Sciatic nerve (tissue), 2 donors: ENCODE results near the gene PRR7. TPM values are rescaled to one million over a fixed set of nuclear protein-coding genes. Genes with fewer than 3 reads are reported as not detected.

Source experiments
- ATAC-seq: fragments of 200-7000 bp; cut with Tn5 transposase; one replicate; pipeline ENCODE4 v1.9.1; 2020; ENCODE audit warnings: mild to moderate bottlenecking, moderate library complexity
- DNase-seq: peaks from one replicate; pipeline ENCODE4 v3.0.0-alpha.2; 2020; ENCODE audit warnings: low spot score
- intact Hi-C: fragments of 100-400 bp; cut with DNase I; formaldehyde crosslinking; loops from one replicate; pipeline ENCODE4 v1.14.2; 2022
- total RNA-seq: library from RNA; stranded (reverse); fragmentation: NEBNext Ultra II Directional; extraction: Animal tissue kit (Norgen Biotek cat#: 25700); gene quantifications from one replicate; pipeline ENCODE4 v1.2.1, GENCODE V29; 2021
- donor health status: DM: no; HTN: no; CAD: no.
- donor health status: DM: no; HTN: no; CAD: no.

Gene PRR7
- total RNA-seq, 1 donor from 2014 or later = 8.2 TPM

DNA sequence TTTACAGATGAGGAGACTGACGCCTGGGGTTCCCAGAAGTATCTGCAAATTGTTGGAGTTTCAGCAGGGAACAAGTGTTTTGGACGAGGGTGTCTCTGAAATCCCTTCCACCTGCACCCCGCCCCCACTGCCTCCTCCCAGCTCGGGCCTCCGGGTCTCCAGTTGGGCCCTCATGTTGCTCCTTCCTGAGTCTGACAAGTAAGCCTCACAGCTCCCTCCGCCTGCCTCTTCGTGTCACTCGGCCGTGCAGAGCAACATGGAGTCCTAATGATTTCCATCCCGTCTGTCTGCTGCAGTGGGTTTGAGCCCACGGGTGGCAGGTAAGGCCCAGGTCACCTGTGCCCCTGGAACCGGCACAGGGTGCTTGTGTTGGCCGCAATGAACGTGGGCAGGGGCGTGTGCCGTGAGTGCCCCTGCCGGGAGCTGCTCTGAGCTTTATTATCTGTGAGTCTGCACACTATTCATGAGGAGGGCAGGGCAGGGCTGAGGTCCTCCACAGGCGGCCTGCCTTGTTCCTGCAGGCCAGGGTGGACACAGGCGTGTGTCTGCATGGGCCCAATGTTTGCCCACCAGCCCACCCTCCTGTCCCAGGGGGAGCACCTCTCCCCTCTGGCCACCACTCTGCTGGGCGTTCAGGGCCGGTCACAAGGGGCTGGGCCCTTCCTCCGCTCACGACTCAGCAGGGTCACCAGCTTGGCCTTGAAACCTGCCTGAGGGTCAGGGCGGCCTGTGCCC is 56.9 kb downstream of the PRR7 start:
- DNase-seq (no peak), ATAC-seq (no peak)
- intact Hi-C loops = loop anchor here (5.0 kb wide), 1 partner anchor 111 kb away; no protein-coding TSS in a partner anchor

DNA sequence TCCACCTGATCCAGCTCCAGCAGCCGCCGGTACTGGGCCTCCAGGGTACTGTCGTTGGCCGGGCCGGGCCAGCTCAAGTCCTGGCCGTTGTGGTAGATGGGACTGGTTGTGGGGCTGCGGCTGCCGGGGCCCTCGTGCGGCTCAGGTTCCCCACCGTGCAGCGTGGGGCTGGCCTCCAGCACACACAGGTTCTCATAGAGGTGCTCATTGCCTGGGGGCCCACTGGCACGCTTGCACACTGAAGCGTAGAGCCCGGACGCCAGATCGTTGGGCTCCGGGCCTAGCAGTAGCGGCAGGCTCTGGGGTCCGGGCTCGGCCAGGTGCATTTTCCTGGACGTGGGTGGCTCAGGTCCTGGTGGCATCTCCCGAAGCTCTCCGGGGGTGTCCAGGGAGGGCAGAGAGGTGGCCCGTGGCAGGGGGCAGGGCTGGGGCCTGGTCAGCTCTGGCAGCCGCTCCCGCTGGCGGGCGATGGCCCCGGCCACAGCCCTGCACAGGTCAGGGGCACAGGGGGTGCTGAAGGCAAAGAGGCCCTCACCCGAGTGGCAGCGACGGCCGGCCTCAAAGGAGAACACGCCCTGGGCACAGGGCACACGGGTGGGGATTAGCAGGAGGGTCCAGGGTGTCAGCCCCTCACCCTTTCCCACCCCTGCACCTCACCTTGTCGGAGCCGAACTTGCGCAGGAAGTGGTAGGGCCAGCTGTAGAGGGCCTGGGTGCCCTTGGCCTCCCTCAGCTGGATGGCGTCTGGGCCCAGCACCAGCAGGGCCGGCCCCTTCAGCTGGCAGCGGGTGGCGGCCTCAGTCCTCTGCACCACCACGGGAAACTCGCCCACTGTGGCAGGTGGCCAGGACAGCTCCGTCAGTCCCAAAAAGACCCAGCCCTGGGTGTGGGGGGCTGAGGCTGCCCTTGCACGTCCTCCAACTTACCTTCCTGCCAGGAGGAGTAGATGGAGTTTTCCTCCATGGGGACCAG is 57.8 kb downstream of the PRR7 start:
- intact Hi-C loops = loop anchor here (5.0 kb wide), 1 partner anchor 112 kb away; no protein-coding TSS in a partner anchor
- DNase-seq (no peak), ATAC-seq (no peak)

DNA sequence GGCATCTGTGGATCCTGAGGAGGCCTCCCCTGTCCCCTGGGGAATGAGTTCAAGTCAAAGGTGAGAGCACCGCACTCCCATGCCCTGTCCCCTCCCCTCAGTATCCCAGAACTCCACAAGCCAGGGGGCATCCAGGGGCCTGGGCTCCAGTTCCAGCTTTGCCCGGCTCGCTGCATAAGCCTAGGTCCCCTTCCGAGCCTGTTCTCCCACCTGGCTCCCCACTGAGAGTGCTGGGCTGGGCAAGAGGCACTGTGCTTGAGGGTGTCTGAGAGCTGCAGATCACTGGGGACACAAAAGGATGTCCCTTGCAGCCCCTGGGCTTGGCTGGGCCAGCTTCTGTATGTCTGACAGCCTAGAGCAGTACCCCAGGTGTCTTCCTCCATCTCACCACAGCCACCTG is 58.5 kb downstream of the PRR7 start:
- DNase-seq (no peak), ATAC-seq (no peak)
- intact Hi-C loops = no loop called here

Other genes starting within 250 kb of the PRR7 start
- gene RAB24, start 143.1 kb upstream of the PRR7 start, total RNA-seq = 24.4 TPM
- 50.1 TPM for gene PRELID1, start 143.0 kb upstream of the PRR7 start, total RNA-seq
- gene MXD3, start 134.9 kb upstream of the PRR7 start, total RNA-seq = 9.9 TPM
- 70.0 TPM for gene LMAN2, start 95.1 kb upstream of the PRR7 start, total RNA-seq
- gene RGS14, start 88.9 kb upstream of the PRR7 start, total RNA-seq = 9.3 TPM
- not detected for gene SLC34A1, start 62.4 kb upstream of the PRR7 start, total RNA-seq
- gene PFN3, start 46.2 kb upstream of the PRR7 start, total RNA-seq = not detected
- gene F12, start 37.2 kb upstream of the PRR7 start, total RNA-seq = 0.49 TPM
- 25.0 TPM for gene GRK6, start 20.1 kb upstream of the PRR7 start, total RNA-seq
- 63.5 TPM for gene DBN1, start 26.8 kb downstream of the PRR7 start, total RNA-seq
- 144 TPM for gene PDLIM7, start 50.8 kb downstream of the PRR7 start, total RNA-seq
- 16.2 TPM for gene DOK3, start 63.0 kb downstream of the PRR7 start, total RNA-seq
- gene DDX41, start 70.1 kb downstream of the PRR7 start, total RNA-seq = 68.2 TPM
- gene FAM193B, start 107.7 kb downstream of the PRR7 start, total RNA-seq = 113 TPM
- 81.0 TPM for gene TMED9, start 145.4 kb downstream of the PRR7 start, total RNA-seq
- 16.5 TPM for gene B4GALT7, start 153.3 kb downstream of the PRR7 start, total RNA-seq